Natural killer cell (primary cell): ENCODE measurements around the gene MBP. TPM values are rescaled to one million over a fixed set of nuclear protein-coding genes. Genes with fewer than 3 reads are reported as not detected.

ENCODE experiments used
- ATAC-seq, 3 donors: fragments of 150-1000 bp in 2 of 3; fragments of 200-7000 bp in 1 of 3; cut with Tn5 transposase; 1 replicate in 1 of 3; 2 replicates in 2 of 3; pipeline ENCODE4 v1.10.0; 2021; ENCODE audit warnings: mild to moderate bottlenecking in 2 of 3, moderate library complexity in 2 of 3
- DNase-seq, 2 donors: peaks; one replicate each; pipeline versions ENCODE4 v3.0.0 to v3.0.0-alpha.2; 2013 to 2021; ENCODE audit warnings: mixed read lengths in 1 of 2
- H3K27ac ChIP-seq: one replicate; pipeline ENCODE4 v1.5.1; 2013; ENCODE audit warnings: mild to moderate bottlenecking, low read length
- H3K27me3 ChIP-seq: one replicate; pipeline ENCODE4 v1.6.1; 2013; ENCODE audit warnings: low read length; ENCODE audit not compliant: control insufficient read depth, insufficient read depth
- H3K36me3 ChIP-seq: one replicate; pipeline ENCODE4 v1.6.1; 2013; ENCODE audit warnings: low read length; ENCODE audit not compliant: control insufficient read depth, insufficient read depth
- H3K4me1 ChIP-seq: one replicate; pipeline ENCODE4 v1.6.1; 2013; ENCODE audit warnings: low read length; ENCODE audit not compliant: control insufficient read depth, insufficient read depth
- H3K4me3 ChIP-seq: one replicate; pipeline ENCODE4 v1.5.1; 2013; ENCODE audit warnings: low read length
- H3K9me3 ChIP-seq: one replicate; pipeline ENCODE4 v1.6.1; 2013; ENCODE audit warnings: low read length; ENCODE audit not compliant: control insufficient read depth, insufficient read depth
- H3K27ac Mint-ChIP-seq, 2 donors: one replicate each; pipeline ENCODE4 v1.8.0; 2022; ENCODE audit warnings: mild to moderate bottlenecking in 2 of 2, mixed read lengths in 2 of 2, moderate library complexity in 1 of 2
- H3K27me3 Mint-ChIP-seq, 2 donors: one replicate each; pipeline ENCODE4 v1.8.0; 2022; ENCODE audit warnings: low read depth in 2 of 2, mixed read lengths in 2 of 2
- H3K36me3 Mint-ChIP-seq: one replicate; pipeline ENCODE4 v1.8.0; 2022; ENCODE audit warnings: mixed read lengths
- H3K4me1 Mint-ChIP-seq, 2 donors: one replicate each; pipeline ENCODE4 v1.8.0; 2022; ENCODE audit warnings: mixed read lengths in 2 of 2
- H3K4me3 Mint-ChIP-seq: one replicate; pipeline ENCODE4 v1.8.0; 2022; ENCODE audit warnings: mild to moderate bottlenecking, moderate library complexity, mixed read lengths
- H3K9me3 Mint-ChIP-seq, 2 donors: one replicate each; pipeline ENCODE4 v1.8.0; 2022; ENCODE audit warnings: mixed read lengths in 2 of 2
- CTCF ChIP-seq: fragments of 200-600 bp; IDR thresholded peaks from one replicate; pipeline ENCODE4 v1.8.0; 2022; ENCODE audit warnings: antibody characterized with exemption
- WGBS: methylation state at CpG from one replicate; pipeline ENCODE4 v1.1.7; 2013; ENCODE audit warnings: missing lambda C conversion rate; ENCODE audit not compliant: insufficient coverage; 5-methylcytosine and 5-hydroxymethylcytosine counted together
- intact Hi-C: fragments of 100-400 bp; cut with micrococcal nuclease; formaldehyde crosslinking; loops from one replicate; pipeline ENCODE4 v1.14.2; 2022
- total RNA-seq, 4 donors: library from RNA; stranded (reverse); fragments of 120-200 nt in 1 of 4; gene quantifications; one replicate each; pipeline versions ENCODE4 v1.2.3 to v1.2.4, GENCODE V29; 2013 to 2022

The MBP gene
- total RNA-seq, 3 donors from 2014 or later (not counting 1 experiment from before 2014, with no cell fraction given) = 183 to 344 (median 325) TPM

GRCh38 chr18:76958692-76959341, 173.8 kb downstream of the MBP start:
- no peak for ATAC-seq
- intact Hi-C loops = no loop called here
- no peak for TF ChIP-seq CTCF
- H3K27me3 ChIP-seq = no peaks in the 10 kb centered on the region
- no peaks in the 10 kb centered on the region for H3K9me3 Mint-ChIP-seq
- H3K4me1 Mint-ChIP-seq = peaks cover 30 to 33% of the 10 kb centered on the region in 2 donors
- H3K4me1 ChIP-seq = no peaks in the 10 kb centered on the region
- H3K27ac Mint-ChIP-seq = no peak overlapping the region
- no peaks in the 10 kb centered on the region for H3K27me3 Mint-ChIP-seq
- no peak overlapping the region for H3K4me3 ChIP-seq
- H3K36me3 Mint-ChIP-seq = peaks cover 29% of the 10 kb centered on the region
- no peak overlapping the region for H3K4me3 Mint-ChIP-seq
- no peak overlapping the region for H3K27ac ChIP-seq
- H3K36me3 ChIP-seq = peaks cover 39% of the 10 kb centered on the region
- WGBS = 88% methylated on average over 16 of the region's 16 CpGs
- no peak for DNase-seq
- no peaks in the 10 kb centered on the region for H3K9me3 ChIP-seq

GRCh38 chr18:76957384-76958355, 174.9 kb downstream of the MBP start:
- H3K27me3 Mint-ChIP-seq = no peaks in the 10 kb centered on the region
- peak overlapping the region in 1 of 2 donors; percentile 56 for H3K27ac Mint-ChIP-seq

GRCh38 chr18:76956648-76957047, 175.9 kb downstream of the MBP start:
- Mint-ChIP-seq H3K27me3 (no peaks in the 10 kb centered on the region), H3K36me3 (peaks cover 22% of the 10 kb centered on the region), H3K27ac (no peak overlapping the region), H3K4me3 (no peak overlapping the region), H3K9me3 (no peaks in the 10 kb centered on the region), H3K4me1 (peaks cover 9 to 18% of the 10 kb centered on the region in 2 donors)
- Histone ChIP-seq H3K36me3 (peaks cover 57% of the 10 kb centered on the region), H3K27me3 (no peaks in the 10 kb centered on the region), H3K9me3 (no peaks in the 10 kb centered on the region), H3K4me1 (no peaks in the 10 kb centered on the region), H3K4me3 (no peak overlapping the region), H3K27ac (no peak overlapping the region)
- no peak for DNase-seq
- ATAC-seq = no peak
- intact Hi-C loops = no loop called here
- WGBS = 98% methylated on average over 10 of the region's 11 CpGs
- TF ChIP-seq CTCF = no peak

More at GRCh38 chr18:76957384-76958355, 174.9 kb downstream of the MBP start:
- Mint-ChIP-seq H3K36me3 (peaks cover 29% of the 10 kb centered on the region), H3K4me1 (peaks cover 19 to 22% of the 10 kb centered on the region in 2 donors), H3K4me3 (peak overlapping the region; percentile 18), H3K9me3 (no peaks in the 10 kb centered on the region)
- Histone ChIP-seq H3K27ac (no peak overlapping the region), H3K27me3 (no peaks in the 10 kb centered on the region), H3K9me3 (no peaks in the 10 kb centered on the region), H3K4me1 (no peaks in the 10 kb centered on the region), H3K36me3 (peaks cover 50% of the 10 kb centered on the region), H3K4me3 (no peak overlapping the region)
- DNase-seq (no peak), ATAC-seq (no peak)
- TF ChIP-seq CTCF = no peak
- intact Hi-C loops = no loop called here
- WGBS = 93% methylated on average over 16 of the region's 18 CpGs
